Astrocyte of the spinal cord (primary cell): ENCODE data around the gene MRPS5.

Experiments used
- DNase-seq: peaks from one replicate; pipeline ENCODE4 v3.0.0; 2011; ENCODE audit warnings: low read depth, low spot score
- H3K4me3 ChIP-seq: 2 replicates; pipeline ENCODE4 v1.5.1; 2011; ENCODE audit warnings: low read depth, mild to moderate bottlenecking, low read length, moderate library complexity
- in situ Hi-C: cut with HindIII; loops from 2 replicates; pipeline ENCODE4 v1.10.0; 2017; ENCODE audit warnings: low sequenced_read_pairs
- TF ChIP-seq, protein P1 (sequence below): IDR thresholded peaks from 2 replicates; pipeline ENCODE4 v1.5.1; 2012; ENCODE audit warnings: low read depth, mild to moderate bottlenecking, low read length, inconsistent platforms

The MRPS5 gene

DNA sequence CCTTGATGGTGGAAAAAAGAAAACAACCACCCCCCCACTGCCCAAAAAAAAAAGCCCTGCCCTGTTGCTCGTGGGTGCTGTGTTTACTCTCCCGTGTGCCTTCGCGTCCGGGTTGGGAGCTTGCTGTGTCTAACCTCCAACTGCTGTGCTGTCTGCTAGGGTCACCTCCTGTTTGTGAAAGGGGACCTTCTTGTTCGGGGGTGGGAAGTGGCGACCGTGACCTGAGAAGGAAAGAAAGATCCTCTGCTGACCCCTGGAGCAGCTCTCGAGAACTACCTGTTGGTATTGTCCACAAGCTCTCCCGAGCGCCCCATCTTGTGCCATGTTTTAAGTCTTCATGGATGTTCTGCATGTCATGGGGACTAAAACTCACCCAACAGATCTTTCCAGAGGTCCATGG is 68.1 kb downstream of the MRPS5 start:
- TF ChIP-seq, protein P1, sequence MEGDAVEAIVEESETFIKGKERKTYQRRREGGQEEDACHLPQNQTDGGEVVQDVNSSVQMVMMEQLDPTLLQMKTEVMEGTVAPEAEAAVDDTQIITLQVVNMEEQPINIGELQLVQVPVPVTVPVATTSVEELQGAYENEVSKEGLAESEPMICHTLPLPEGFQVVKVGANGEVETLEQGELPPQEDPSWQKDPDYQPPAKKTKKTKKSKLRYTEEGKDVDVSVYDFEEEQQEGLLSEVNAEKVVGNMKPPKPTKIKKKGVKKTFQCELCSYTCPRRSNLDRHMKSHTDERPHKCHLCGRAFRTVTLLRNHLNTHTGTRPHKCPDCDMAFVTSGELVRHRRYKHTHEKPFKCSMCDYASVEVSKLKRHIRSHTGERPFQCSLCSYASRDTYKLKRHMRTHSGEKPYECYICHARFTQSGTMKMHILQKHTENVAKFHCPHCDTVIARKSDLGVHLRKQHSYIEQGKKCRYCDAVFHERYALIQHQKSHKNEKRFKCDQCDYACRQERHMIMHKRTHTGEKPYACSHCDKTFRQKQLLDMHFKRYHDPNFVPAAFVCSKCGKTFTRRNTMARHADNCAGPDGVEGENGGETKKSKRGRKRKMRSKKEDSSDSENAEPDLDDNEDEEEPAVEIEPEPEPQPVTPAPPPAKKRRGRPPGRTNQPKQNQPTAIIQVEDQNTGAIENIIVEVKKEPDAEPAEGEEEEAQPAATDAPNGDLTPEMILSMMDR, result no peak

DNA sequence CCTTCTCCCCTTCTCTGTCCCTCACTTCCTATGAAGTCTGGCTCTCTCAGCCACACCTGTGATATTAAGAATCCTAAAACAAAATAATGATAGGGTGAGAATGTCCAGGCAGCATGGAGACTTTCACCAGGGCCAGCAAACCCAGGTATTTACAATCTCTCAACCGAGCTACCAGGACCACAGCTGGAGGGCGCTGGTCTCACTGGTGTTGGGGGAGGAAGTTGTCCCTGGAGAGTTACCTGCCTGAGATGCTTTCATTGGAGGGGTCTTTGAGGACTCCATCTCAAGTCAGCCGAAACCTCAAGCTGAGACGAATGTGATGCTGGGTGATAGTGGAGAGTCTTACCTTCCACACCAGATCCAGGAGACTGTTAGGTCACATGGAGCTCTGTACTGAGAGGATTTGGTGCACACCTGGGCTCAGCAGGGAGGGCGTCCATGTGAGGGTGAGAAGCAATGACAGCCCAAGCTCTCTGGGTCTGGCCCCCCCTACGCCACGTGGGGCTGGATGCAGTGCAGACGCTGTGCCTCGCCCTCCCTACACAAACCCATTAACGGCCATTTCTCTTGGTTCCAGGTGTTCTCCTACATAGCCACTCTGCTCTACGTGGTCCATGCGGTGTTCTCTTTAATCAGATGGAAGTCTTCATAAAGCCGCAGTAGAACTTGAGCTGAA is 68.7 kb downstream of the MRPS5 start:
- in situ Hi-C loops, result no loop called here
- TF ChIP-seq, protein P1, result no peak
- DNase-seq, result no peak
- H3K4me3 ChIP-seq, result no peak overlapping the region

More for the DNA sequence above, 68.1 kb downstream of the MRPS5 start:
- no peak overlapping the region for H3K4me3 ChIP-seq
- in situ Hi-C loops, result no loop called here
- DNase-seq, result no peak

DNA sequence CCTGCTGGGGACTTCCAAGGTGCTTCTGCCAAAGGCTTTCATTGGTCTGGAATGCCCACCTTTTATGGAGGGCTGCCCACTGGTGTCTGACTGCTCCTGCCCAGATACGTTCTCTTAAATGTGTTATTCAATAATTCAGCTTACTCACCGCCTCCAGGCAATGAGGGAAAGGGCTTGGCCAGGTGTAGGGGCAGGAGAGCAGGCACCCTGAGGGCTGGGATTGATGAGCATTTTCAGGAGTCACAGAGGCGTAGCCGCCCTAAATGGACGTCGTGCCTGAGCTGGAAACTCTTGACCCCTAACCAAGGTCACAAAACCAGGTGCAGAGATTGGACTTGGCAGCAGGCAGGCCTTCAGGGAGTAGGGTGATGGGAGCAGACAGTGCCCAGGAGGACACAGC is 69.3 kb downstream of the MRPS5 start:
- DNase-seq, result no peak
- in situ Hi-C loops, result no loop called here
- H3K4me3 ChIP-seq, result no peak overlapping the region
- TF ChIP-seq, protein P1, result no peak

DNA sequence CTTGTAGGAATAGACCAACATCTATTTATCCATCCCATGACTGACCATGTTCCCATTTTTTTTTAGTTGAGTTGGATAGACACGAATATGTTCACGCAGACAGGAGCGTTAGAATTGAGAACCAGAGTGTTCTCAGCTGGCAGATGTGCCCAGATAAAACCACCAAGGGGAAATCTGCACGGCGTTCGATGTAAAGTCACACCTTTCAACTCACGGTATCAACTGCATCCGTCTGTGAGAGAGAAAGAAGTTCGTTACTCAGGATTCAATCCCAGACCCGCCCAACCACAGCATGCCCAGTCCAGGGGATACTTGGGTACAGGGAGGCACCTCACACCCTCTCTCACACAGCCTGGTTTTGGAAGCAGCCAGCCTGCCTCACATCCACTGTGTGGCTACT is 70.0 kb downstream of the MRPS5 start:
- no peak for DNase-seq
- no peak overlapping the region for H3K4me3 ChIP-seq
- TF ChIP-seq, protein P1, result no peak
- in situ Hi-C loops, result no loop called here

DNA sequence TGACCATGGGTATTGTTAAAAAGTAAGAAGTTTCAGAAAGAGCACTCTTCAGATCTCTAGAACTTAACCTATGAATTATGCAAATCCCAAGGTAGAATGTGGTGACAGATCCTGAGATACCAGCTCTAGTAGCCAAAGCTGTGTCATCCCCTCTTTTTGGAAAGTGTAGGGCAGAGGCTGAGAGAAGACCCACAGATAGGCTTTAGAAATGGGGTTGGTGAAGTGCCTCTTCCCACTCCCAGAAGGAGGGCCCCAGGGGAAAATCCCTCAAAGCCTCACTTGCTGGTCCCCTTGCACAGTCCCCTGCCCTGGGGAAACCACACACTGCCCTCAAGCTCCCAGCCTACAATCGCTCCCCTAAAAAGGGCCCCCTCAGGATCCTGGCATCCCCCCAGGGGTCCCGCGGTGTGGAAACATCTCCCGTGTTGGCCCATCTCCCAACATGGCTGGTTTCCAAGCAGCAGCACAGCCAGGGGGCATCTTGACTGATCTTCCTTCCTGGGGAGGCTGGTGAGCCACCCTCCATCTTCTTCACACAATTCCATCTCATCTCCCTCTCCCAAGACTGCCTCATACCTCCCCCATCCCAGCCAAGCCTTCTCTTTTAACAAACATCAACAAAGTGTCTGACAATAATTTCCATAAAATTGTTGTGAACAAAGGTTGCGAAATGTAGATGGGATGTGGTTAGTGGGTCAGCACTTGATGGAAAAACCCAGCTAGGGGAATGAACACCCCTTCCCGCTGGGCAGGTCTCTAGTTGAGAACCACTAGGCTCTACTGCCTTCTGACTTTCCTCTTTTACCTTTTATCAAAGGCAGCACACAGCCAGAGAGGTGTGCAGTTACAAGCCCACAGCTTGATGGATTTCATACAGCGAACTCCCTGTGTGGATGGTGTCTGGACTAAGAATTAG is 71.0 kb downstream of the MRPS5 start:
- TF ChIP-seq, protein P1, result no peak
- in situ Hi-C loops, result no loop called here
- DNase-seq, result no peak
- H3K4me3 ChIP-seq, result no peak overlapping the region

DNA sequence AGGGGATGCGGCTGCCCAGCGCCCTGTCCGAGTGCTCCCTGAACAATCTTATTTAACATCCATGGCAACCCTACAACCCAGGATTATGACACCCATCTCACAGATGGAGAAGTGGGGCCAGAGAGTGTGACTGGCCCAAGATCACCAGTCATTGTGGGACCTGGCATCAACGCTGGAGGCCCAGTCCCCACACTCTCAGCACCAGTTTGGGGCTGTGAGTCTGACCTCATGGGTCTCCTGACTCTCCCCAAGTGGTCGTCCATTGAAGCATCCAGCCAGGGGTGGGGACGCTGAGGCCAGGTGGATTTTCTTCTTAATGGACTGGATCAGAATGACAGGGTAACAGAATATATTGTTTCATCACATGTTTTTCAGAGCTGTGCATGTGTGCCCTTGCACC is 71.6 kb downstream of the MRPS5 start:
- in situ Hi-C loops, result no loop called here

More for the DNA sequence above, 71.6 kb downstream of the MRPS5 start:
- TF ChIP-seq, protein P1, result no peak
- no peak for DNase-seq
- H3K4me3 ChIP-seq, result no peak overlapping the region
